Mammary epithelial cell (primary cell): ENCODE results near the gene SLC35F2.

Source experiments
- CTCF ChIP-seq, 2 donors: IDR thresholded peaks in 1 of 2; conservative IDR thresholded peaks in 1 of 2; 2 replicates each; pipeline ENCODE4 v1.5.1; 2011 to 2012; ENCODE audit warnings: inconsistent platforms in 2 of 2, low read length in 2 of 2, mild to moderate bottlenecking in 2 of 2, control low read depth in 1 of 2, low read depth in 1 of 2; ENCODE audit not compliant: insufficient read depth in 1 of 2; ENCODE audit errors: extremely low read depth in 1 of 2
- EZH2 ChIP-seq: IDR thresholded peaks from 2 replicates; pipeline ENCODE4 v1.6.1; 2012; ENCODE audit warnings: low read length, inconsistent platforms, borderline replicate concordance

DNA sequence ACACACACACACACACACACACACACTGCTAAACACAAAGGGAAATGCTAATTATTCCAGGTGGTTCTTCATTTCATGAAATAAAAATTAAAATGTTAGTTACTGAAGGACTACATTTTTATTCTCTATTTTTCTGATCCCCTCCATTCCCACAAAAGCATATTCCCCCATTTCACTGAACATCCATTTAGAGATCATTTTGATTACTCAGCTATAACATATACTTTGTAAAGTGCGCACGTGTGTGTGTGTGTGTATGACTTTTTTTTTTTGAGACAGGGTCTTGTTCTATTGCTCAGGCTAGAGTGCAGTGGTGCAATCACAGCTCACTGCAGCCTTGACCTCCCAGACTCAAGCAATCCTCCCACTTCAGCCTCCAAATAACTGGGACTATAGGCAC, 42.6 kb downstream of the SLC35F2 start:
- TF ChIP-seq EZH2: no peak
- TF ChIP-seq CTCF (conservative IDR thresholded peaks at IDR 0.05 in 1 of 2, IDR thresholded peaks at IDR 0.05 in 1 of 2; ENCODE audit: extremely low read depth in 1 of 2, insufficient read depth in 1 of 2, low read depth in 1 of 2, low read length in 2 of 2): no peak
